GM12878 (cell line): ENCODE measurements around the gene KPNA3. TPM values are rescaled to one million over a fixed set of nuclear protein-coding genes. Genes with fewer than 3 reads are reported as not detected.

Source experiments
- ATAC-seq: fragments of 200-7000 bp; cut with Tn5 transposase; 3 replicates; pipeline ENCODE4 v1.9.1; 2020; ENCODE audit warnings: mild to moderate bottlenecking, moderate library complexity
- BruUV-seq: library from RNA; stranded (reverse); fragments of 400-500 nt; replicated peaks from 2 replicates; lab custom pipeline; 2021; lab: Mats Ljungman, UMichigan
- CTCF ChIA-PET: fragments of 300-600 bp; sonication (Branson Sonifier 250); formaldehyde crosslinking; extraction: SDS; loops from one replicate; lab custom pipeline; 2021; ENCODE audit warnings: inconsistent platforms; lab: Yijun Ruan, JAX
- POLR2A ChIA-PET: fragments of 350-600 bp; formaldehyde crosslinking; extraction: SDS; loops from one replicate; lab custom pipeline; 2021; ENCODE audit warnings: inconsistent platforms; lab: Charles Lee
- RAD21 ChIA-PET: fragments of 300-600 bp; sonication (Branson Sonifier 250); formaldehyde crosslinking; loops from one replicate; lab custom pipeline; 2023; ENCODE audit warnings: antibody characterized with exemption; ENCODE audit not compliant: unreplicated experiment; lab: Charles Lee
- SMC1A ChIA-PET: fragments of 300-600 bp; sonication (Branson Sonifier 250); formaldehyde crosslinking; loops from one replicate; lab custom pipeline; 2023; ENCODE audit not compliant: unreplicated experiment, uncharacterized antibody; lab: Charles Lee
- DNase-seq: peaks from one replicate; pipeline ENCODE4 v3.0.0-alpha.2; 2011; ENCODE audit warnings: low read depth, low spot score
- FAIRE-seq: peaks from 3 replicates; lab custom pipeline; 2011; peaks lifted over from hg19 to GRCh38; lab: Jason Lieb, UNC
- H2AFZ ChIP-seq: 2 replicates; pipeline ENCODE4 v1.6.0; 2011; ENCODE audit warnings: low read depth, low read length, control low read depth; ENCODE audit not compliant: control insufficient read depth
- H3K27ac ChIP-seq: 2 replicates; pipeline ENCODE4 v1.5.1; 2011; ENCODE audit warnings: control low read depth; ENCODE audit not compliant: control insufficient read depth, insufficient read depth
- H3K27me3 ChIP-seq, 2 experiments: replicated peaks in 1 of 2; 2 replicates each; pipeline versions ENCODE4 v1.6.0 to v1.6.1; 2011; ENCODE audit warnings: low read length in 1 of 2; ENCODE audit not compliant: control insufficient read depth in 2 of 2, insufficient read depth in 2 of 2
- H3K36me3 ChIP-seq, 2 experiments: 2 replicates each; pipeline ENCODE4 v1.5.1; 2011; ENCODE audit warnings: low read length in 1 of 2; ENCODE audit not compliant: control insufficient read depth in 2 of 2, insufficient read depth in 2 of 2
- H3K4me1 ChIP-seq: 2 replicates; pipeline ENCODE4 v1.6.1; 2011; ENCODE audit warnings: mild to moderate bottlenecking, low read length, moderate library complexity, mixed read lengths; ENCODE audit not compliant: control insufficient read depth, insufficient read depth
- H3K4me2 ChIP-seq: 2 replicates; pipeline ENCODE4 v1.6.0; 2011; ENCODE audit warnings: control low read depth; ENCODE audit not compliant: control insufficient read depth, insufficient read depth
- H3K4me3 ChIP-seq: fragments of 200-600 bp; sonication (generic); 2 replicates; pipeline ENCODE4 v1.5.1; 2016
- H3K79me2 ChIP-seq: 2 replicates; pipeline ENCODE4 v1.6.0; 2011; ENCODE audit warnings: low read length; ENCODE audit not compliant: control insufficient read depth, insufficient read depth
- H3K9ac ChIP-seq: 2 replicates; pipeline ENCODE4 v1.8.0; 2011; ENCODE audit warnings: low read length, control low read depth, mixed read lengths; ENCODE audit not compliant: control insufficient read depth, insufficient read depth
- H3K9me3 ChIP-seq: replicated peaks from 3 replicates; pipeline ENCODE4 v1.5.1; 2011; ENCODE audit warnings: mild to moderate bottlenecking, low read length; ENCODE audit not compliant: control insufficient read depth, insufficient read depth
- H4K20me1 ChIP-seq: 2 replicates; pipeline ENCODE4 v1.6.0; 2011; ENCODE audit not compliant: control insufficient read depth, insufficient read depth
- HDAC6 ChIP-seq: fragments of 200-600 bp; sonication (generic); IDR thresholded peaks from one replicate; pipeline ENCODE4 v1.8.0; 2017; ENCODE audit warnings: antibody characterized with exemption; ENCODE audit not compliant: unreplicated experiment
- MXI1 ChIP-seq: fragments of 150-350 bp; IDR thresholded peaks from 2 replicates; pipeline ENCODE4 v1.6.1; 2011; ENCODE audit warnings: low read depth, mild to moderate bottlenecking, inconsistent platforms, low read length, improper control_type of control experiment
- NFXL1 ChIP-seq: fragments of 450-650 bp; IDR thresholded peaks from 2 replicates; pipeline ENCODE4 v1.6.1; 2017; ENCODE audit warnings: antibody characterized with exemption, mild to moderate bottlenecking, borderline replicate concordance
- POLR2A ChIP-seq: IDR thresholded peaks from 2 replicates; pipeline ENCODE4 v1.6.1; 2011; ENCODE audit warnings: low read depth, mild to moderate bottlenecking, low read length
- RBBP5 ChIP-seq: fragments of 200-600 bp; sonication (generic); conservative IDR thresholded peaks from 2 replicates; pipeline ENCODE4 v1.6.1; 2016
- RCOR1 ChIP-seq: conservative IDR thresholded peaks from 2 replicates; pipeline ENCODE4 v1.6.1; 2012; ENCODE audit warnings: low read depth, low read length, improper control_type of control experiment
- RELA ChIP-seq: fragments of 450-650 bp; IDR thresholded peaks from 2 replicates; pipeline ENCODE4 v1.8.0; 2014; ENCODE audit warnings: borderline replicate concordance; ENCODE audit not compliant: partially characterized antibody
- SIX5 ChIP-seq: IDR thresholded peaks from 2 replicates; pipeline ENCODE4 v1.6.1; 2011; ENCODE audit warnings: mild to moderate bottlenecking, low read depth, low read length, moderate library complexity; ENCODE audit not compliant: severe bottlenecking
- TCF3 ChIP-seq: IDR thresholded peaks from 2 replicates; pipeline ENCODE4 v1.6.1; 2012; ENCODE audit warnings: low read depth, mild to moderate bottlenecking, low read length, borderline replicate concordance; ENCODE audit not compliant: insufficient read depth
- ZNF384 ChIP-seq: IDR thresholded peaks from 2 replicates; pipeline ENCODE4 v1.6.1; 2012; ENCODE audit warnings: low read depth, mild to moderate bottlenecking, low read length, improper control_type of control experiment, borderline replicate concordance
- WGBS: methylation state at CpG from one replicate; pipeline ENCODE4 v1.1.6; 2016; ENCODE audit warnings: low lambda C conversion rate; ENCODE audit not compliant: insufficient replicate concordance, insufficient coverage; ENCODE audit errors: missing lambda C conversion rate; 5-methylcytosine and 5-hydroxymethylcytosine counted together
- in situ Hi-C: fragments of 300-500 bp; cut with MboI; formaldehyde crosslinking; loops from 9 replicates; pipeline ENCODE4 v1.14.3; 2018; ENCODE audit warnings: mixed read lengths
- intact Hi-C: fragments of 100-400 bp; cut with micrococcal nuclease; formaldehyde crosslinking; loops from one replicate; pipeline ENCODE4 v1.14.2; 2022; ENCODE audit not compliant: unreplicated experiment
- polyA plus RNA-seq, 11 experiments: library from polyadenylated mRNA; depleted of rRNA in 4 of 11; unstranded in 6 of 11; stranded (reverse) in 5 of 11; fragments of >200 nt; fragmentation: Nextera tagmentation in 4 of 11; fragmentation: Illumina TruSeq in 1 of 11; extraction: Ambion mirVana in 4 of 11; extraction: Trizol in 1 of 11; gene quantifications; 1 replicate in 1 of 11; 2 replicates in 10 of 11; pipeline versions ENCODE4 v1.2.1 to v1.2.3, GENCODE V29; 2011 to 2016; ENCODE audit warnings: inconsistent platforms in 2 of 11, missing spikeins in 2 of 11, low read depth in 1 of 11
- total RNA-seq, 4 experiments: library from RNA; depleted of rRNA in 3 of 4; stranded (reverse); fragments of >200 nt in 3 of 4; fragmentation: Illumina TruSeq in 1 of 4; extraction: Trizol in 1 of 4; gene quantifications; 2 replicates each; pipeline versions ENCODE4 v1.2.1 to v1.2.3, GENCODE V29; 2013 to 2021

KPNA3 gene
- total and polyA plus RNA-seq, 10 of the 15 experiments (the other 5 are each of a cell fraction or from before 2014, with no cell fraction given) = 23.3 to 50.5 (median 31.1) TPM

GRCh38 chr13:49678191-49678914 is 114.1 kb downstream of the KPNA3 start:
- no TSS peak for BruUV-seq

DNA sequence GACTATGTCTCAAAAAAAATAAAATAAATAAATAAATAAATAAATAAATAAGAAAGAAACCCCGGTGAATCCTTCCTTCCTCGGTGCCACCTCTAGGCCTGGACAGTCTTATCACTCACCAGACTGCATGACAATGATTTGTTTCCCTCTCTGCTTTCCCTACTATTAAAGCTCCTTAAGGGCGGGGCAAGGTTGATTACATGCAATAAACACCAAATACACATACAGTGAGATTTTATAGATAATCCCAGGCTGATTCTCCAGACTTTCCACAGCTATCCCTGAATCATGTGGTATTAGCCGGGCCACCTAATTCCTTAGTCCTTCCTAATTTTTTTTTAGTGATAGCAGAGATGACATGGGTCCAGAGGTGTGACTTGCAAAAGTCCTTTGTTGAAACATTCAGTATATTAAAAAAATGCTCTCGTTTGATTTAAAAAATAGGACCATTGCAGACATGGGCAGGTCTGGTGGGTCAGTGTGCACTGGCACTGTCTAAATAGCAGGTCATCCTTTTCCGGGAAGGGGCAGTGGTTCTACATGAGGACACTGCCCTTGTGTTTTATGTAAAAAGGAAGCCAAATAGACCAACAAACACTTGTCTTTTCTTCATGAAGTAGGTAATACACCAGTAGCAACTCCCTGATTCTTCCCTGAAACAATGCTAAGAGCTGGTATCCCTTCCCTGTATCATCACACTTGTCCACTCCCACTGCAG is 115.7 kb downstream of the KPNA3 start:
- RAD21 ChIA-PET = no interaction called here
- Histone ChIP-seq H3K4me1 (no peaks in the 10 kb centered on the region), H3K4me3 (no peak overlapping the region), H3K9me3 (no peaks in the 10 kb centered on the region), H3K4me2 (no peak overlapping the region), H3K9ac (no peak overlapping the region)
- ATAC-seq (no peak), DNase-seq (no peak)
- WGBS = 96% methylated on average over 6 of the region's 6 CpGs
- no peak for TF ChIP-seq POLR2A
- no peak for TF ChIP-seq NFXL1
- no peak for TF ChIP-seq RCOR1
- TF ChIP-seq RELA = no peak
- no peak for TF ChIP-seq MXI1
- TF ChIP-seq, all 136 proteins: peak for 0
- CTCF ChIA-PET = no interaction called here
- no peak overlapping the region for H3K27ac ChIP-seq
- H2AFZ ChIP-seq = no peak overlapping the region
- no peaks in the 10 kb centered on the region for H3K36me3 ChIP-seq
- no TSS peak for BruUV-seq
- no peaks in the 10 kb centered on the region for H3K27me3 ChIP-seq
- H3K79me2 ChIP-seq = no peaks in the 10 kb centered on the region; the same call in 1 of the 2 replicates
- H4K20me1 ChIP-seq = no peaks in the 10 kb centered on the region; the same call in 1 of the 2 replicates
- SMC1A ChIA-PET = interaction anchor here (2.0 kb wide), 1 partner anchor 113 kb away, joined by 6 read pairs; no protein-coding TSS in a partner anchor
- no peak for FAIRE-seq
- in situ Hi-C loops (no loop called here), intact Hi-C loops (no loop called here)
- POLR2A ChIA-PET = no interaction called here

More at GRCh38 chr13:49678191-49678914, 114.1 kb downstream of the KPNA3 start:
- in situ Hi-C loops (no loop called here), intact Hi-C loops (no loop called here)
- FAIRE-seq = no peak
- no peak for DNase-seq
- H3K27me3 ChIP-seq = no peaks in the 10 kb centered on the region
- H4K20me1 ChIP-seq = no peaks in the 10 kb centered on the region; the same call in 1 of the 2 replicates
- no peak overlapping the region for H2AFZ ChIP-seq
- ChIA-PET CTCF (interaction anchor here (1.8 kb wide), 1 partner anchor 113 kb away, joined by 12 read pairs; no protein-coding TSS in a partner anchor), SMC1A (interaction anchor here (1.1 to 1.6 kb wide), 3 partner anchors 11 to 166 kb away, joined by 3 to 9 read pairs (median 4); no protein-coding TSS in a partner anchor), RAD21 (interaction anchor here (0.5 kb wide), 1 partner anchor 115 kb away, joined by 3 read pairs; no protein-coding TSS in a partner anchor), POLR2A (no interaction called here)
- H3K4me1 ChIP-seq = peaks cover 4% of the 10 kb centered on the region
- TF ChIP-seq SIX5 (no peak), HDAC6 (no peak), ZNF384 (no peak), RBBP5 (no peak), TCF3 (no peak)
- H3K9me3 ChIP-seq = no peaks in the 10 kb centered on the region
- H3K79me2 ChIP-seq = peaks cover 3% of the 10 kb centered on the region
- 97% methylated on average over 43 of the region's 48 CpGs for WGBS
- no peak overlapping the region for H3K9ac ChIP-seq
- no peak for ATAC-seq
- no peaks in the 10 kb centered on the region for H3K36me3 ChIP-seq
- H3K4me3 ChIP-seq = no peak overlapping the region
- no peak overlapping the region for H3K4me2 ChIP-seq
- H3K27ac ChIP-seq = no peak overlapping the region
